ENCODE results near the gene PPIE. TPM values are rescaled to one million over a fixed set of nuclear protein-coding genes. Genes with fewer than 3 reads are reported as not detected.
"Not testable (repeated sequence)": the region's sequence is repeated elsewhere in the genome, so short reads cannot be mapped to it uniquely, and the experiment has no call there.

PPIE gene
- total and polyA plus RNA-seq, 7 donors, result 43.2 to 56.4 (median 43.7) TPM

GRCh38 chr1:39762550-39763540 is 24.2 kb downstream of the PPIE start:
- Histone ChIP-seq H3K36me3 (peaks cover 0 to 31% (median 12%) of the 10 kb centered on the region in 4 donors), H3K27me3 (no peaks in the 10 kb centered on the region), H3K4me1 (no peaks in the 10 kb centered on the region), H3K9me3 (no peaks in the 10 kb centered on the region), H3K4me3 (no peak overlapping the region), H3K27ac (no peak overlapping the region)
- no peak for TF ChIP-seq EP300 (IDR thresholded peaks at IDR 0.05)
- TF ChIP-seq POLR2A (IDR thresholded peaks at IDR 0.05), result no peak
- no peak for TF ChIP-seq CTCF (IDR thresholded peaks at IDR 0.05)
- TF ChIP-seq POLR2AphosphoS5 (IDR thresholded peaks at IDR 0.05), result no peak
- no peak for DNase-seq
- 91 to 96% methylated on average over 28 to 30 of the region's 30 CpGs for WGBS, 2 donors
- intact Hi-C loops (cut with DNase I), result no loop called here

GRCh38 chr1:39763619-39764374 is 25.1 kb downstream of the PPIE start:
- H3K27ac ChIP-seq; DNase-seq; H3K4me1 ChIP-seq; H3K4me3 ChIP-seq; H3K27me3 ChIP-seq; intact Hi-C loops (cut with DNase I); H3K9me3 ChIP-seq: not testable (repeated sequence)
- 83 to 84% methylated on average over 15 of the region's 18 CpGs for WGBS, 2 donors
- H3K36me3 ChIP-seq, result peaks cover 0 to 22% (median 2%) of the 10 kb centered on the region in 4 donors

- H3K27me3 ChIP-seq; H3K27ac ChIP-seq; H3K4me1 ChIP-seq; H3K4me3 ChIP-seq; DNase-seq; intact Hi-C loops (cut with DNase I); H3K9me3 ChIP-seq: not testable (repeated sequence)
- WGBS, 2 donors, result 92 to 93% methylated on average over 14 to 16 of the region's 19 CpGs
- H3K36me3 ChIP-seq, result peaks cover 0 to 16% (median 0%) of the 10 kb centered on the region in 4 donors
Observed at GRCh38 chr1:39764512-39764911, 25.8 kb downstream of the PPIE start.

GRCh38 chr1:39766466-39766865 is 27.8 kb downstream of the PPIE start:
- DNase-seq; H3K27me3 ChIP-seq; H3K4me1 ChIP-seq; H3K4me3 ChIP-seq; intact Hi-C loops (cut with DNase I); H3K9me3 ChIP-seq; H3K36me3 ChIP-seq; H3K27ac ChIP-seq: not testable (repeated sequence)
- 11 to 59% methylated on average over 2 of the region's 5 CpGs for WGBS, 2 donors

- intact Hi-C loops (cut with DNase I); H3K4me1 ChIP-seq; H3K36me3 ChIP-seq; H3K9me3 ChIP-seq; DNase-seq; H3K4me3 ChIP-seq; H3K27ac ChIP-seq; H3K27me3 ChIP-seq: not testable (repeated sequence)
- 87% methylated on average over 18 of the region's 19 CpGs for WGBS, 2 donors
Observed at GRCh38 chr1:39769502-39769901, 30.8 kb downstream of the PPIE start.

GRCh38 chr1:39770100-39771021 is 31.7 kb downstream of the PPIE start:
- H3K4me3 ChIP-seq; H3K27me3 ChIP-seq; H3K4me1 ChIP-seq; H3K27ac ChIP-seq; H3K36me3 ChIP-seq; DNase-seq; H3K9me3 ChIP-seq; intact Hi-C loops (cut with DNase I): not testable (repeated sequence)
- 24 to 68% methylated on average over 22 to 23 of the region's 71 CpGs for WGBS, 2 donors

GRCh38 chr1:39771022-39771532 is 32.4 kb downstream of the PPIE start, which contains the start of gene OXCT2:
Gene OXCT2, minus strand, starts transcription at chr1:39771348. Its CDS starts 93 bp downstream, at chr1:39771255.
- H3K4me3 ChIP-seq; H3K27me3 ChIP-seq; H3K27ac ChIP-seq; H3K4me1 ChIP-seq; DNase-seq; intact Hi-C loops (cut with DNase I); H3K36me3 ChIP-seq; H3K9me3 ChIP-seq: not testable (repeated sequence)
- WGBS, 2 donors, result 7 to 24% methylated on average over 50 to 52 of the region's 57 CpGs

- 78% methylated on average over 4 of the region's 23 CpGs; no CpG with 5 or more reads in 1 of the 2 donors for WGBS, 2 donors
- intact Hi-C loops (cut with DNase I); DNase-seq: not testable (repeated sequence)
Observed at GRCh38 chr1:39773369-39773979, 34.8 kb downstream of the PPIE start.

GRCh38 chr1:39775141-39775540 is 36.5 kb downstream of the PPIE start:
- H3K9me3 ChIP-seq, DNase-seq: not testable (repeated sequence)

More at GRCh38 chr1:39773369-39773979, 34.8 kb downstream of the PPIE start:
- not testable (repeated sequence) for H3K27me3 ChIP-seq, H3K27ac ChIP-seq, H3K36me3 ChIP-seq, H3K4me1 ChIP-seq, H3K9me3 ChIP-seq, H3K4me3 ChIP-seq

More at GRCh38 chr1:39775141-39775540, 36.5 kb downstream of the PPIE start:
- H3K4me1 ChIP-seq; H3K27ac ChIP-seq; H3K4me3 ChIP-seq; intact Hi-C loops (cut with DNase I); H3K27me3 ChIP-seq; H3K36me3 ChIP-seq: not testable (repeated sequence)
- 57 to 78% methylated on average over 11 of the region's 11 CpGs for WGBS, 2 donors

All from sigmoid colon (tissue), 7 donors.